HG03095 (cell line): ENCODE results near the gene PMEPA1.

Source experiments
- ATAC-seq: cut with Tn5 transposase; IDR thresholded peaks from one replicate; pipeline ENCODE4 v1.9.1; 2021; ENCODE audit warnings: moderate library complexity; ENCODE audit not compliant: unreplicated experiment

PMEPA1 gene, protein sequence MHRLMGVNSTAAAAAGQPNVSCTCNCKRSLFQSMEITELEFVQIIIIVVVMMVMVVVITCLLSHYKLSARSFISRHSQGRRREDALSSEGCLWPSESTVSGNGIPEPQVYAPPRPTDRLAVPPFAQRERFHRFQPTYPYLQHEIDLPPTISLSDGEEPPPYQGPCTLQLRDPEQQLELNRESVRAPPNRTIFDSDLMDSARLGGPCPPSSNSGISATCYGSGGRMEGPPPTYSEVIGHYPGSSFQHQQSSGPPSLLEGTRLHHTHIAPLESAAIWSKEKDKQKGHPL

DNA sequence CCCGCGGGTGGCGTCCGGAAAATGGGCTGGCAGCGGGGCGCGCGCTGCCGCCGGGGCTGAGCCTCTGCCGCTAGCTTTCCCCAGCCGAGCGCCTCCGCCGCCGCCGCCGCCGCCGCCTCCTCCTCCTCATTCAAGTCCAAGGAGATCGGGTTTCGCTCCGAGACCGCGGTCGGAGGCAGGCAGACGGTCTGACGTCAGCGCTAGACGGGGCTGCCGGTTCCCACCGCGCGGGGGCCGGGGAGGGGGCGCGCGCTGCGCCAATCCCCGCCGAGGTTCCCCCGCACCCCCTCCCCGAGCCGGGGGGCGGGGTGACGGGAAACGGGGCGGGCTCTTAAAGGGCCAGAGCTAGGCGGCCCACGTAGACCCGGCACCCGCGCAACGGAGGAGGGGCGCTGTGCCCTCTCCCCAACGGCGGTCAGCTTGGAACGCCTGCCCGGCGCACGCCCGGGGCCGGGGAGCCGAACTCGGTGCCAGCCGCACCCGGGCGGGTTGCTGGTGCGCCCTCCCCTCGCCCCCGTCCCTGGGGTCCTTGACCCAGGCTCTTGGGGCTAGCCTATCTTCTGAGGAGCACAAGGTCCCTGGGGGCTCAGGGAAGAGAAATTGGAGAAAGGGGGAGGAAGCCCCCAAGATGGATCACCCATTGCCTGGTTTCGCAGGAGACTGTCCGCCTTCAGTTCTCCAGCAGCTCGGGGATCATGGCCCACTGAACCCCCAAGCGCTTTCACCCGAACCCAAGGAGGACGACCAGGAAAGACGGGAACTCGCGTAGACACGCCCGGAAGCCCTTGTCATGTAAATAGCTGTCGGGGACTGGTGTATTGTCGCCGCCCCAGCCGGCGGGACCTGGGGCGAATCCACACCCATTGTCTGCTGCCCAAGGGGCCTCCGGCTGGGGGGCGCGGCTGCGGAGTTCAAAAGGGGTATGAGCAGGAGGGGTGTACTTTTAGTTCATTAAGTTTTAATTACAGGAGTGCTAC, at the start of gene PMEPA1:
PMEPA1 (minus strand) TSS at position 193 of the 977 bp plus-strand sequence. CDS start 433 bp downstream, outside the sequence.
- peak; percentile 71 for ATAC-seq

DNA sequence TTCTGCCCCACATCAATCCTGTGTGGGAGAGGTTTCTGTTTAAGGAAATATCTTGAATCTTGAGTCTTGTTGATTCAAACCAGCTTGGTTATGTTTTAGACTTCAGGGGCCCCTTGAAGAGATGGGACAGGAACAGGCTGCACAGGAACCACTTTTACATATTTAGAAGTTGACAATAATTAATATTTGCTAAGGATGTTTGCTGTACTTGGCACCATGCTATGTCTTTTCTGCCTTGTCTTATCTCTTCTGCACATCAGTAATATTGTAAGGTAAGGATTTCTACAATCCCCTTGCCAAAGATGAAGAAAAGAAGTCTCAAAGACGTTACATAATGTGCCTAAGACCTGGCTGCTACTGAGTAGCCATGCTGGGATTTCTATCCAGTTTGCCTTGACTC, 48.0 kb upstream of the PMEPA1 start:
- ATAC-seq: no peak

DNA sequence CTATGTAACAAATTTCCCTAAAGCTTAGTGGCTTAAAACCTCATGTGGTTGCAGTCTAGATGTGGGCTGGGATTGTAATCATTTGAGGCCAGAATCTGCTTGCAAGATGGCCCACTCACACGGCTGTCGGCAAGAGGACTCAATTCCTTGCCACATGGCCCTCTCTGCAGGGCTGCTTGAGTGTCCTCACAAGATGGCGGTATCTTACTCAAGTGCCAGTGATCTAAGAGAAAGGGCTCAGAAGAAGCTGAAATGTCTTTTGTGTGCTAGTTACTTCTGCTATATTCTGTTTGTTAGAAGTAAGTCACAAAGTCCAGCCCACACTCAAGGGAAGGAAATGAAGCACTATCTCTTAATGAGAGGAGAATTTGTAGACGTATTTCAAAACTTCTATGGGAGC, 47.1 kb upstream of the PMEPA1 start:
- no peak for ATAC-seq

DNA sequence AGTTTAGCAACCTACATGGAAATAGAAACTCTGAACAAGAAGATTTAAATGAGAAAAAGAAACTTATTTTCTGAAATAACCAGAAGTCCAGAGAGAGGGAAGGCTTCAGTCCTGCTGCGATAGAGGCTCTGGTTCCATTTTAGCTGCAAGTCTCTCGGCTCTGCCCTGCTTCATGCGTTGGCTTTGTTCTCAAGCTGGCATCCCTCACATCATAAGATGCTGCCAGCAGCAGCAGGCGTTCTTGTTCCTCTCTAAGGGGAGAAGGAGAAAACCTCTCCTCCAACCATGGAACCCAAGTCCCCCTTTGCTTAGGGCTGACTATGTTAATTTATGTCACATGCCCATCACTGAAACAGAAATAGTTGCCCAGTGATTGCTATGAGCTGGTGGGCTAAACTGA, 46.4 kb upstream of the PMEPA1 start:
- ATAC-seq: no peak

DNA sequence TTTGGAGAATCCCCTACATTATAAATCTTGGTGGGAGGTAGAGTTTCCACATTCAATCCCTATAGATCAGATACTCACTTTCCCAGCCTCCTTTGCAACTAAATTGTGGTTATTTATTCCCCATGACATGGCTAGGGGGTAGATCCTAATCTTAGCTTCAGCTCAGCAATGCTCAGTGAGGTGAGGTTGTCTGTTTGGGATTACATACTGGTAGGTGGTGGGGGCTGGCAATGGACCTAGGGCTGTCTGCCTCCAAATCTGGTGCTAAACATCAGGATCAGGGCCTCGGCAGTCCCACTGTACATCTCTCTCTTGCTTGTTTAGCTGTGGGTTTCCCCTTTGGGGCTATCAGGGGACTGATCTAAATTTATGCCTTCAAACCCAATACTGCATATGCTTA, 45.8 kb upstream of the PMEPA1 start:
- no peak for ATAC-seq

DNA sequence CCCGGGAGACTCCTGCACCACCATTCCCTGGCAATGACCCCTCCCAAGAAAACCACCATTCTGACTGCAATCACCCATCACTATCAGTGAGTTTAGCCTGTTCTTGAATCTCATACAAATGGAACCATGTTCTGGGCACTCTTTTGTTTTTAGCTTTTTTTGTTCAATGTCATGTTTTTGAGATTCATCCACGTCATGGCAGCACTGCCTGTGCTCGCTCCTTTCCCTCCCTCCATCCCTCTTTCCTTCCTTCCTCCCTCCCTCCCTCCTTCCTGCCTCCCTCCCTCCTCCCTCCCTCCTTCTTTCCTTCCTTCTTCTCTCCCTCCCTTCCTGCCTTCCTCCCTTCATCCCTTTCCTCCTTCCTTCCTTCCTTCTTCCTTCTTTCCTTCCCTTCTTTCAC, 44.4 kb upstream of the PMEPA1 start:
- ATAC-seq: no peak

DNA sequence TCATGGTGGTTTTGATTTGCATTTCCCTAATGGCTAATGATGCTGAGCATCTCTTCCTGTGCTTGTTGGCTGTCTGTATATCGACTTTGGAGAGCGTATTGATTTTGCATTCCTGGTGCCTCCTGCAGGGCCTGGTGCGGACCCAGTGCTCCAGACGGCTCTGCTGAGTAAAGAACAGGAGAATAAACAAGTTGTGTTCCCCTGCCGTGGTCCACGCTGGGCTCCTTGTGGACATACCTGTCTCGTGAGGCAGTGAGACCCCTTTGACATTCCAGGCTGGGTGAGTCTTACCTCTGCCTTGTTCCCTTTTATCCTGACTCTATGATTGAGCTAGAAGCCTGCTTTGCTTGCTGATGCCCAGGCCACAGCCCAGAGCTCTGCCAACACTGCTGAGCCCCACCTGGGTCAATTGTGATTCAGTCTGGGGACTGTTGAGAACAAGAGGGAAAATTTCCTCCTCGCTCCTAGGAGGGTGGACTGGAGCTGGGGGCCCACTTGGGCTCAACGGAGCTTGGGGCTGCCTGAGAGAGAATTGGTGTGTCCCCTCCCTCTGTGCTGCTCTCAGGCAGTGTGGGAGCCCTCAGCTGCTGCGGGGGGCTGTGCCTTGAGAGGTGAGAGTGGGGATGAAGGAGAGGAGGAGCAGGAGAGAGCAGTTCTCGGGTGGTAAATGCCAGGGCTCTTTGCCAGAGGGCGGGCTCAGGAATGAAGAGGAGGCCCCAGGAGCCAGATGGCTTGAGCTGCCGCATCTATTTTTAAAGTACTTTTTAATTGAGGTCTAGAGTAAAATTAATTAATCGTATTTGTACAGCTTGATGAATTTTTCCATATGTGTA, 43.7 kb upstream of the PMEPA1 start:
- ATAC-seq: no peak

DNA sequence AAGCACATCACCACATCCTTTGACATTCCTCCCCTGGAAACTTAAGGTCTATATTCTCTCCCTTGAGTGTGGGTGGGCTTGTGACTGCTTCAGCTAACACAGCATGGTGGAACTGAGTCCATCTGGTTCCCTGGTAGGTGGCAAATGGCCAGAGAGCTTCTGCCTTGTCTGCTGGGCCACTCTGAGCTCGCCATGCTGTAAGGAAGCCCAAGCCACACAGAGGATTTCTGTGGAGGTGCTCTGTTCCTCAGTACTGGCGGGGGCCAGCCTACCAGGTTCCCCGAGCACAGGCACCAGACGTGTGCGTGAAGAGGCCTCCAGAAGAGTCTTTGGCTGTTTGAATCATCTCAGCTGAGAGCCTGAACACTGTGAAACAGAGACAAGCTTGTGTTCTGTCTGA, 41.6 kb upstream of the PMEPA1 start:
- ATAC-seq: no peak

DNA sequence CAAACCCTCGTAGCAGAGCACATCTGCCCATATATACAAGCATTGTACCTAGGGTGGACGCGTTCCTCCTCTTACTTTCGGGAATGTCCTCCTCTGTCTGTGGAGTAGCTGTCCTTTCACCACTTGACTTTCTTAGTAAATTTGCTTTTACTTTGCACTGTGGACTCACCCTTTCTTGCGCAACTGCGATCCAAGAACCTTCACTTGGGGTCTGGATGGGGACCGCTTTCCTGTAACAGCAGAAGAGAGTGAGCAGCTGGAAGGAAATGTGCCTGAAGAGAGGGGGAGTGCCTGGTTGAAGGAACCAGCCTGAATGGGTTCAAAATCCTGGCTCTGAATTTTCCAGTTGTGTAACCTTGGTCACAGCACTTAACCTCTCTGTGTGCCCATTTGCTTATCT, 40.1 kb upstream of the PMEPA1 start:
- no peak for ATAC-seq

DNA sequence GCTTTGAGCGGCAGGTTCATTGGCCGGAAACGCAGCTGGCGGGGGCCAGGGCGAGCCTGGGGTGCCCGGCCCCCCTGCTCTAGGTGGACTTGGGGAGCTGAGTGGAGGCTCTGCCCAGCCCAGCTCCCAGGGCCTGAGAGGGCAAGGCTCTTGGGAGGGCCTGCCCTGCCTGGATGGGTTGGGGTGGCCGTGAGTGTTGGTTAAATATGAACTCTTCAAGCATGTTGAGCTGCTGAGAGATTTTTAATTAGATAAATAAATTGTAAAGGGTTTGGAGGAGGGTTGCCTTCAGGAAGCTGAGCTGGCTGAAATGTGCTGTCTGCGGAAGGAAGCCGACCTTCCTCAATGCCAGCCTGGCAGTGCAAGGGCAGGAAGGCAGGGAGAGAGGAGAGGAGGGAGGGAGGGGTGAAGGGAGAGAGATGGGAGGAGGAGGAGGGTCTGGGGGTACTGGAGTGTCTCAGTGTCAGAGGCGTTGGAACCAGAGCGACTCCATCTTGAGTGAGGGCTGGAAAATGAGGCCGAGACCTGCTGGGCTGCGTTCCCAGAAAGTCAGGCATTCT, 39.4 kb upstream of the PMEPA1 start:
- ATAC-seq: no peak

DNA sequence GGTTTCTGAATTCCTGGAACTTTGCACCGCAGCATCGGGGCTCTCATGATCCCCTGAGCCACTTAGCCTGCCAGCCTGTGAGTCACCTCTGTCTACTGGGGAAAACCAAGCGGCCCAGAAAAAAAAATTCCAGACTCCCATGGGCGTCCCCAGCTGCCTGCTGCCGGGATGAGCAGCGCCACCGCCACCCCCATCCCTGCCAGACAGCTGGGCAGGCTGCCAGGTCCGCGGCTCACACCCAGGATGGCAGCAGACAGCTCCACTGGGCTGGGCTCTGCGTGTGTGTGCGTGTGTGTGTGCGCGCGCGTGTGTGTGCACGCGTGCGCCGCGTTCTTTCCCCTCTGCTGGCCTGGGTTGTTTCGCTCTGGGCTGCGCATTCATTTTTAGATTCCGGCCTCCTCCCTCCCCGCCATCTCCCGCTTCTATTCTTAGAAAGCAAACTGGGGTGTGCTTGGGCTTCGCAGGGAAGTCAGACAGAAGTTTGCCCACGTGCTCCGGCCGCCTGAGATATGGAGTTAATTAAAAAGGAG, 38.9 kb upstream of the PMEPA1 start:
- ATAC-seq: peak; percentile 67

DNA sequence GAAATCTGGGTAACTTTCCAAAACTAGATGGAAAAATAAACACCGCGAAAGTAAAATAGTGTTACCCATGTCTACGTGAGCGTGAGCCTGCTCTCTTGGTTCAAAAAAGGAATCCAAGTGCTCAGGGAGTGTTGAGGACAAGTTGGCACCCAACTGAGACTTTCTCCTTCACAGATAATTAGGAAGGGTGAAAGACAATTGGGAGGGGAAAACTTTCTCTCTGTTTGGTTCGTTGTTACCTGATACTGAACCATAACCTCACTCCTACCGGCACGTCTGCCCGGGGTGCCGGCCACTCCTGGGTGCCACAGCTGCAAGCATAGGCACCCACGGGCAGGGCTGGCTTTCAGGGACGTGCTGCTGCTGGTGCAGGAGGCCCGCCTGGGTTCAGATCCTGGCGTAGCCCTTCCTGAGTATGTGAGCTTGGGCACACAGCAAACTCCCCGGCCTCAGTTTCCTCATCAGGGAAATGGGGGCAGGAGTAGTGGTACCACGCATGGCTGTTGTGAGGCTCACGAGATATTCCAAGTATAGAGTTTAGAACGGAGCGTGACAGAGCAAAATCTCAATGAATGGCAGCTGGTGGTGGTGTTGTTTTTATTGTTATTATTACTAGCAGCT, 38.2 kb upstream of the PMEPA1 start:
- ATAC-seq: no peak

DNA sequence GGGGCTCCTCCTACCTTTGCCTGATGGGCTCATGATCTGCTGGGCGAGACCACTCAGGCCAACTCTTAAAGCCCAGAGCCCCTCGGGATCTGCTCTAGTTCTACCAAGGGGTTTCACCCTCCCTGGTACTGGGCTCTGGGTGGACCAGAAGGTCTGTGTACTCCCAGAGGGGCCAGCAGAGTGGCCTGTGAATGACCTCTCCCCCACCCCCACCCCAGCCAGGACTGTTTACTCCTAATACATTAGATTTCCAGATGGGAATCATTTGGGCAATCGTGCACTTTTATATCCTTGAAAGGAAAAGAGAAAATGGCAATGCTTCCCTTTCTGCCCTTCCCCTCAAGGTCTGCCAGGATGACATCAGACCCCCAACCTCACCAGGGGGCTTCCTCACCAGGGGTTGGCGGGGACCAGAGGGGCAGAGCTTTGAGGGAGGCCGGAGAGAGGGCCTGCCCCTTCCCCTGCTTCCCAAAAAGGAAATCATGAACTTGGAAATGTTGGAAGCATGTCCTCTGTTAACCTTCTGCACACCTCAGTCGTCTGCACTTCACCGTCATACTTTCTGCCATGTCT, 37.1 kb upstream of the PMEPA1 start:
- no peak for ATAC-seq

DNA sequence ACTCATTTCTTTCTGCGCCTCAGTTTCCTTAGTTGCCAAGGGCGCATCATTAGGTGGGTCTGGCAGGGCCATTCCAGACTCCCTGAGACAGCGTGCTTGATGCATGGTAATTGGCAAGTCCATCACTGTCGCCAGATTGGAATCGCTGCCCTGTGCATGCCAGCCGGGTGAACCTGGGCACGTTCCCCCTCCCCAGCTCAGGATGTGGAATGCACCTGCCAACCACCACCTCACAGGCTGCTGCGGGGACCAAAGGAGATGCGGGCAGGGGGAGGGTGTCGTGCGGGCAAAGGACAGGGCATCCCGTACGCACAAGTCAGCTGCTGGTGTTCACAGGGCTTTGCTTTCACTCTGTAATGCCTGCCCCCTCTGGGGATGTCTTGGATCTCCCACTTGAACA, 36.4 kb upstream of the PMEPA1 start:
- ATAC-seq: no peak

DNA sequence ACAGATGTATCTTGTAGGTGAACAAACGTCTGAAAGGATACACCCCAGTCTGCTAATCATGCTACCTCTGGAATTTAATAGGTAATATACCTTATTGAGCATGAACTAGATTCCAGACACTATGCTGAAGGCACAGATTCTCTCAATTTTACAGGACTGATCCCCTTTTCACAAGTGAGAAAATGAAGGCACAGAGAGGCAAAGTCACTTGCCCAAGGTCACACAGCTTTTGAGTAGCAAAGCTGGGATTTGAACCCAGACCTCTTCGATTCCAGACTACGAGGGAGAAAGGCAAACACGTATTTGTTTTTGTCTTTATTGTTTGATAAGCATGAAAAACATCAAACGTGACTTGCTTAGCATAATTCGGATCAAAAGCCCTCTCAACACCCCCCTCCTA, 34.4 kb upstream of the PMEPA1 start:
- ATAC-seq: no peak

DNA sequence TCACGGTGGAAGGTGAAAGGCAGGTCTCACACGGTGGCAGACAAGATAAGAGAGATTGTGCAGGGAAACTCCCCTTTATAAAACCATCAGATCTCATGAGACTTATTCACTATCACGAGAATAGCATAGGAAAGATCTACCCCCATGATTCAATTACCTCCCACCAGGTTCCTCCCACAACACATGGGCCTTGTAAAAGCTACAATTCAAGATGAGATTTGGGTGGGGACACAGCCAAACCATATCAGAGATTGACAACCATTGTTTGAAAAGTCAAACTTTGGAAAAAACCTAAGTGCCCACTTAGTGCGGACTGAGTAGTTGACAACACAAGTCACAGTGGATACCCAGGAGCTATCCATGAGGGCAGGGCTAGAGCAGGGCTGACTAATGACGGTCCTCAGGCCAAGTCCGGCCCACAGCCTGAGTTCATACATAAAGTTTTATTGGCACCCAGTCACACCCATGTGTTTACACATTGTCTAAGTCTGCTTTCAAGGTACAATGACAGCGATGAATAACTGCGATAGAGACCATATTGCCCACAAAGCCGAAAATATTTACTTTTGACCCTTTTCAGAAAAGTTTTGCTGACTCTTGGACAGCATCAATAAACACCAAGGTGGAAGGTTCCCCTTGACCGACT, 33.8 kb upstream of the PMEPA1 start:
- no peak for ATAC-seq

DNA sequence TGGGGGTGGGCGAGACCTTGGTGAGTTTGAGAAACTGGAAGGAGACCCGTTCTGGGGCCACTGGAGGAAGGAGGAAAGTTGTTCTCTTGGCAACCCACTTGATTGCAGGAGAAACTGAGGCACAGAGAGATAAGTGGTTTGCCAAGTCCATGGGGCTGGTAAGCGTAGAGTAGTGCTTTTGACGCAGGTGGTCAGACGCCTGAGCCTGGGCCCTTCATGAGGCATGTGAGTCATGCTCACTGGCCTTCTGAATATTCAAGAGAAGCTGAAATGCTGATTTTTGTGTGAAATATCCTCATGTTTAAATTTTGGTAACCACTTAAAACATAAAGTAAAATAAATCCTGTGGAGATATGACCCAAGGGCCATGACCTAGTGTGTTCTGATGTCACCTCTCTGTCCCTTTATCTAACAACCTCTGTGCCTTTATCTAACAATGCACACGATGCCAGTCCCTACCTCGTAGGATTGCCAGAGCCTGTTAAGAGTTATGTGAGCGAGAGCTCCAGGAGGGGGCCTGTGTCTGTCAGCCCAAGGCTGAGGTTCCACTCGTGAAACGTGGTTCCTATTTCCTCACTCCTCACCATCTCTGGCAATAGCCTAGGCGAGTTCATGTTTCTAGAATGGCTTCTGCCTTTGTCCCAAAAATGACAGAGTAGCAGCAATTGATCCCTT, 32.8 kb upstream of the PMEPA1 start:
- ATAC-seq: no peak

DNA sequence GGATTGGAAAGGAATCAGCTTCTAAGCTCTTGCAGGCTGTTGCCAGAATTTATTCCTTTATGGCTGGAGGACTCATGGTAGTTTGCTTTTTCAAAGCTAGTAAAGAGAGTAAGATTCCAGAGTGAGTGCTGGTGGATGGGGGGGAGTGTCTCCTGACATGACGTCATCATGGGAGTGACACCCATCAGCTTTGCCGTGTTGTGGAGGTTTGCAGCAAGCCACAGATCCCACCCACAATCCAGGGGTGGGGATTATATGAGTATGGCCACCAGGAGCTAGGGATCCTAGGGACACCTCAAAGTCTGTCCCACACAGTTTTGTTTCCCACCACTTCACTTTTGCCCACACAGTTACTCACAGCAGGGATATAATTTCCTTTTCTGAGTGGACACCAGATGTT, 28.7 kb upstream of the PMEPA1 start:
- no peak for ATAC-seq

DNA sequence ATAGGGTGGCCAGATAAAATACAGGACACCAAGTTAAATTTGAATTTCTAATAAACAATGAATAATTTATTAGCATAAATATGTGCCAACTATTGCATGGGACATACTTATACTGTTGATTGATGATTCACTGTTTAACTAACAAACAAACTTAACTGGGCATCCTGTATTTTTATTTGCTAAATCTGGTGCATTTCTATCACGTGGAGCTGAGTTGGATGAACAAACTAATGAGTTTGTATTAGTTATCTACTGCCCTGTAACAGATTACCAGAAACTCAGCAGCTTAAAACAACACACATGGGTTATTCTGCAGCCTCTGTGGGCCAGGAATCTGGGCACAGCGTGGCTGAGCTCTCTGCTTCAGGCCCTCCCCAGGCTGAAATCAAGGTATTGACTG, 28.2 kb upstream of the PMEPA1 start:
- ATAC-seq: no peak
